Measurements from ENCODE around the gene CSE1L. TPM values are rescaled to one million over a fixed set of nuclear protein-coding genes. Genes with fewer than 3 reads are reported as not detected.

Gene CSE1L
- total RNA-seq, 2 donors from 2014 or later, result 33.3 to 82.7 TPM

DNA sequence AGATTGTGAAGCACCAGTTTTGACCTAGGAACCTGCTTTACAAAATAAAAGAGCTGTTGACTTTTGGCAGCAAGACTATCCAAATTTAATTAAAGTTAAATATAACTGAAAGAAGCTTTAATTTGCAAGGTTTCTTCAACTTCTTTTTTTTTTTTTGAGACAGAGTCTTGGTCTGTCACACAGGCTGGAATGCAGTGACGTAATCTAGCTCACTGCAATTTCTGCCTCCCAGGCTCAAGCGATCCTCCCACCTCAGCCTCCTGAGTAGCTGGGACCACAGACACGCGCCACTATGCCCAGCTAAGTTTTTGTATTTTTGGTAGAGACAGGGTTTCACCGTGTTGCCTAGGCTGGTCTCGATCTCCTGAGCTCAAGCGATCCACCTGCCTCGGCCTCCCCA is 13.7 kb upstream of the CSE1L start:
- H3K27me3 ChIP-seq, result no peaks in the 10 kb centered on the region
- no peak overlapping the region for H3K4me3 ChIP-seq
- no peak overlapping the region for H3K27ac ChIP-seq
- TF ChIP-seq, protein P1, sequence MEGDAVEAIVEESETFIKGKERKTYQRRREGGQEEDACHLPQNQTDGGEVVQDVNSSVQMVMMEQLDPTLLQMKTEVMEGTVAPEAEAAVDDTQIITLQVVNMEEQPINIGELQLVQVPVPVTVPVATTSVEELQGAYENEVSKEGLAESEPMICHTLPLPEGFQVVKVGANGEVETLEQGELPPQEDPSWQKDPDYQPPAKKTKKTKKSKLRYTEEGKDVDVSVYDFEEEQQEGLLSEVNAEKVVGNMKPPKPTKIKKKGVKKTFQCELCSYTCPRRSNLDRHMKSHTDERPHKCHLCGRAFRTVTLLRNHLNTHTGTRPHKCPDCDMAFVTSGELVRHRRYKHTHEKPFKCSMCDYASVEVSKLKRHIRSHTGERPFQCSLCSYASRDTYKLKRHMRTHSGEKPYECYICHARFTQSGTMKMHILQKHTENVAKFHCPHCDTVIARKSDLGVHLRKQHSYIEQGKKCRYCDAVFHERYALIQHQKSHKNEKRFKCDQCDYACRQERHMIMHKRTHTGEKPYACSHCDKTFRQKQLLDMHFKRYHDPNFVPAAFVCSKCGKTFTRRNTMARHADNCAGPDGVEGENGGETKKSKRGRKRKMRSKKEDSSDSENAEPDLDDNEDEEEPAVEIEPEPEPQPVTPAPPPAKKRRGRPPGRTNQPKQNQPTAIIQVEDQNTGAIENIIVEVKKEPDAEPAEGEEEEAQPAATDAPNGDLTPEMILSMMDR (IDR thresholded peaks at IDR 0.05), result no peak
- intact Hi-C loops (cut with DNase I), result no loop called here
- H3K36me3 ChIP-seq, result peaks cover 22% of the 10 kb centered on the region
- H3K9me3 ChIP-seq, result no peaks in the 10 kb centered on the region
- DNase-seq, result no peak
- H3K4me1 ChIP-seq, result no peaks in the 10 kb centered on the region
- H3K9ac ChIP-seq (ENCODE audit: low read depth in 2 of 2, low read length in 2 of 2), result no peak overlapping the region

- H3K9me3 ChIP-seq, result no peaks in the 10 kb centered on the region
- H3K4me1 ChIP-seq, result no peaks in the 10 kb centered on the region
- intact Hi-C loops (cut with DNase I), result no loop called here
- no peaks in the 10 kb centered on the region for H3K27me3 ChIP-seq
- no peak for DNase-seq
- H3K27ac ChIP-seq, result no peak overlapping the region
- TF ChIP-seq, protein P1 (IDR thresholded peaks at IDR 0.05), result no peak
- H3K9ac ChIP-seq (ENCODE audit: low read depth in 2 of 2, low read length in 2 of 2), result no peak overlapping the region
- no peak overlapping the region for H3K4me3 ChIP-seq
- peaks cover 12% of the 10 kb centered on the region for H3K36me3 ChIP-seq
Observed at GRCh38 chr20:49034070-49034732, 11.9 kb upstream of the CSE1L start.

DNA sequence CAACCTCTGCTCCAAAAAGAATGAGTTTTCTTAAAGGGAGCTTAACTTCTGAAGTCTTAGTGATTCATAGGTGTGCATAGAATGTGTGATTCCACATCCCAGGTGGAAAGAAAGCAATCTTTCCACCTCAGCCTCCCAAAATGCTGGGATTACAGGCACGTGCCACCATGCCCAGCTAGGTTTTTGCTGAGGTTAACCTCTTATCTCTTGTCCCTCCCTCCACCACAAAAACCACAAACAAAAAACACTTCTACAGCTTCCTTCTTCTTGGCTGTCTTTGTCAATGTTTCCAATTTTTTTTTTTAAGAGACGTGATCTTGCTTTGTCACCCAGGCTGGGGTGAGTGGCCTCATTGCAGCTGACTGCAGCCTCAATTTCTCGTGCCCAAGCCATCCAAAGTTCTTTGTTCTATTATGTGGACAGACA is 8.1 kb upstream of the CSE1L start:
- Histone ChIP-seq H3K36me3 (peaks cover 7% of the 10 kb centered on the region), H3K4me1 (no peaks in the 10 kb centered on the region), H3K9me3 (no peaks in the 10 kb centered on the region), H3K27me3 (no peaks in the 10 kb centered on the region), H3K4me3 (no peak overlapping the region), H3K27ac (no peak overlapping the region), H3K9ac (ENCODE audit: low read depth in 2 of 2, low read length in 2 of 2) (no peak overlapping the region)
- intact Hi-C loops (cut with DNase I), result no loop called here
- TF ChIP-seq, protein P1 (IDR thresholded peaks at IDR 0.05), result no peak
- DNase-seq, result no peak

- Histone ChIP-seq H3K4me3 (no peak overlapping the region), H3K9me3 (no peaks in the 10 kb centered on the region), H3K36me3 (no peaks in the 10 kb centered on the region), H3K4me1 (no peaks in the 10 kb centered on the region), H3K27ac (no peak overlapping the region), H3K9ac (ENCODE audit: low read depth in 2 of 2, low read length in 2 of 2) (no peak overlapping the region), H3K27me3 (no peaks in the 10 kb centered on the region)
- no peak for DNase-seq
- intact Hi-C loops (cut with DNase I), result no loop called here
- TF ChIP-seq, protein P1 (IDR thresholded peaks at IDR 0.05), result no peak
Observed at GRCh38 chr20:49039854-49040253, 6.3 kb upstream of the CSE1L start.

GRCh38 chr20:49043000-49043399 is 3.1 kb upstream of the CSE1L start:
- H3K4me3 ChIP-seq, result no peak overlapping the region
- H3K36me3 ChIP-seq, result no peaks in the 10 kb centered on the region
- TF ChIP-seq, protein P1 (IDR thresholded peaks at IDR 0.05), result no peak
- DNase-seq, result no peak
- intact Hi-C loops (cut with DNase I), result no loop called here
- no peak overlapping the region for H3K27ac ChIP-seq
- H3K9ac ChIP-seq (ENCODE audit: low read depth in 2 of 2, low read length in 2 of 2), result no peak overlapping the region
- no peaks in the 10 kb centered on the region for H3K4me1 ChIP-seq
- H3K27me3 ChIP-seq, result no peaks in the 10 kb centered on the region
- no peaks in the 10 kb centered on the region for H3K9me3 ChIP-seq

Data from colonic mucosa (tissue), 4 donors.